WTC11 (cell line): ENCODE results near the gene EEFSEC.

Experiments used
- CREB1 ChIP-seq: sonication (generic); formaldehyde crosslinking; IDR thresholded peaks from 2 replicates; pipeline ENCODE4 v1.8.0; 2023; ENCODE audit warnings: mild to moderate bottlenecking, missing genetic modification reagents
- MYBL2 ChIP-seq: sonication (generic); formaldehyde crosslinking; IDR thresholded peaks from 2 replicates; pipeline ENCODE4 v1.8.1; 2023; ENCODE audit warnings: mild to moderate bottlenecking, moderate library complexity, missing genetic modification reagents
- RELA ChIP-seq: sonication (generic); formaldehyde crosslinking; IDR thresholded peaks from 2 replicates; pipeline ENCODE4 v1.8.1; 2022; ENCODE audit warnings: missing genetic modification reagents, mild to moderate bottlenecking, borderline replicate concordance
- TF ChIP-seq, protein P1 (sequence below): fragments of 200-600 bp; IDR thresholded peaks from 2 replicates; pipeline ENCODE4 v1.8.0; 2022; ENCODE audit warnings: antibody characterized with exemption

- TF ChIP-seq, protein P1, sequence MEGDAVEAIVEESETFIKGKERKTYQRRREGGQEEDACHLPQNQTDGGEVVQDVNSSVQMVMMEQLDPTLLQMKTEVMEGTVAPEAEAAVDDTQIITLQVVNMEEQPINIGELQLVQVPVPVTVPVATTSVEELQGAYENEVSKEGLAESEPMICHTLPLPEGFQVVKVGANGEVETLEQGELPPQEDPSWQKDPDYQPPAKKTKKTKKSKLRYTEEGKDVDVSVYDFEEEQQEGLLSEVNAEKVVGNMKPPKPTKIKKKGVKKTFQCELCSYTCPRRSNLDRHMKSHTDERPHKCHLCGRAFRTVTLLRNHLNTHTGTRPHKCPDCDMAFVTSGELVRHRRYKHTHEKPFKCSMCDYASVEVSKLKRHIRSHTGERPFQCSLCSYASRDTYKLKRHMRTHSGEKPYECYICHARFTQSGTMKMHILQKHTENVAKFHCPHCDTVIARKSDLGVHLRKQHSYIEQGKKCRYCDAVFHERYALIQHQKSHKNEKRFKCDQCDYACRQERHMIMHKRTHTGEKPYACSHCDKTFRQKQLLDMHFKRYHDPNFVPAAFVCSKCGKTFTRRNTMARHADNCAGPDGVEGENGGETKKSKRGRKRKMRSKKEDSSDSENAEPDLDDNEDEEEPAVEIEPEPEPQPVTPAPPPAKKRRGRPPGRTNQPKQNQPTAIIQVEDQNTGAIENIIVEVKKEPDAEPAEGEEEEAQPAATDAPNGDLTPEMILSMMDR = no peak
- TF ChIP-seq RELA (CRISPR knock-in tag) = no peak
- TF ChIP-seq MYBL2 (CRISPR knock-in tag) = no peak
- TF ChIP-seq CREB1 (CRISPR knock-in tag) = no peak
Measured at GRCh38 chr3:128316481-128316891, 163.2 kb downstream of the EEFSEC start.
